ENCODE data around the gene GINS1.

GINS1 gene

DNA sequence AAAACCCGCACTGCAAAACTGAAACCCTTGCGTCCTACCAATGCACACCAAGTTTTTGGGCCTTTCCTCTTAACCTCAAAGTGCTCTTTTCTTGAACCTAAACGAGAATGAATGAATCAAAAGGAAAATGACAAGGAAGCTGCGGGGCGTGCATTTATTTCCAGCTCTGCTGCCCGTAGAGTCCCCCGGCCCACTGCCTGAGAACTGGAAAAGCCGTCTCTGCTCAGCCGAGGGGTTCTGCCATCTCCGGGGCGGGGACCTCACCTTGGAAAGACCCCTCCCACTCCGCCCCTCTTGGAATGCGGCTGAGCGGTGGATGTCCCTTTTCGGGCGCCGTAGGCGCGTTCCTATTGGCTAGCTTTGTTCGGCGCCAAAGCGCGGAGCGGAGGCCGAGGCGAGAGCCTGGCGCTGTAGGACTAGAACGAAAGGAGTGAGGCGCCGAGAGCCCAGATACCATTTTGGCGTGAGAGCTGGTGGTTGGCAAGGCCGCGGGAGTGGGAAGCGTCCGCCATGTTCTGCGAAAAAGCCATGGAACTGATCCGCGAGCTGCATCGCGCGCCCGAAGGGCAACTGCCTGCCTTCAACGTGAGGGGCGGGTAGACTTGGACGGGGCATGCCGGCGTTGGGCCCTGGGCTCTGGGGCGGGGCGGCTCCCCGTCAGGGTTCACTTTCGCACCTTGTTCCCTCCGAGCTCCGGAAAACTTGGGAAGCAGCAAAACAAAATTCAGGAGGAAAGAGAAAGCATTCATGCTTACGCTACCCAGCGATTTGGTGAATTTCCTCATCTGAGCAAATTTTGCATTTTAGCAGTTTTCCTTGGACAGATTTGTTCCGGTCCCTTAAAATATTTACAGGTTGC, at the start of gene GINS1:
Gene GINS1 (plus strand): TSS at position 363 of the 859 bp plus-strand sequence. CDS start 148 bp downstream, at position 511.
- H3K4me3 ChIP-seq (ENCODE audit: low read depth, low read length), result peak within 1 kb of the TSS; percentile 76
- CTCF ChIA-PET, result interaction anchor here (0.8 to 4.5 kb wide), 5 partner anchors 9 to 414 kb away, joined by 3 to 30 read pairs (median 5); partner anchors contain the start of gene PYGB
- TF ChIP-seq, protein P1, sequence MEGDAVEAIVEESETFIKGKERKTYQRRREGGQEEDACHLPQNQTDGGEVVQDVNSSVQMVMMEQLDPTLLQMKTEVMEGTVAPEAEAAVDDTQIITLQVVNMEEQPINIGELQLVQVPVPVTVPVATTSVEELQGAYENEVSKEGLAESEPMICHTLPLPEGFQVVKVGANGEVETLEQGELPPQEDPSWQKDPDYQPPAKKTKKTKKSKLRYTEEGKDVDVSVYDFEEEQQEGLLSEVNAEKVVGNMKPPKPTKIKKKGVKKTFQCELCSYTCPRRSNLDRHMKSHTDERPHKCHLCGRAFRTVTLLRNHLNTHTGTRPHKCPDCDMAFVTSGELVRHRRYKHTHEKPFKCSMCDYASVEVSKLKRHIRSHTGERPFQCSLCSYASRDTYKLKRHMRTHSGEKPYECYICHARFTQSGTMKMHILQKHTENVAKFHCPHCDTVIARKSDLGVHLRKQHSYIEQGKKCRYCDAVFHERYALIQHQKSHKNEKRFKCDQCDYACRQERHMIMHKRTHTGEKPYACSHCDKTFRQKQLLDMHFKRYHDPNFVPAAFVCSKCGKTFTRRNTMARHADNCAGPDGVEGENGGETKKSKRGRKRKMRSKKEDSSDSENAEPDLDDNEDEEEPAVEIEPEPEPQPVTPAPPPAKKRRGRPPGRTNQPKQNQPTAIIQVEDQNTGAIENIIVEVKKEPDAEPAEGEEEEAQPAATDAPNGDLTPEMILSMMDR (IDR thresholded peaks at IDR 0.05; ENCODE audit: insufficient read depth, low read length, missing control alignments), result no peak
- POLR2A ChIA-PET, result interaction anchor here (0.9 kb wide), 1 partner anchor 17 kb away, joined by 3 read pairs; the partner anchor contains the start of gene ABHD12
- DNase-seq (ENCODE audit: low read depth, low spot score), result no peak

DNA sequence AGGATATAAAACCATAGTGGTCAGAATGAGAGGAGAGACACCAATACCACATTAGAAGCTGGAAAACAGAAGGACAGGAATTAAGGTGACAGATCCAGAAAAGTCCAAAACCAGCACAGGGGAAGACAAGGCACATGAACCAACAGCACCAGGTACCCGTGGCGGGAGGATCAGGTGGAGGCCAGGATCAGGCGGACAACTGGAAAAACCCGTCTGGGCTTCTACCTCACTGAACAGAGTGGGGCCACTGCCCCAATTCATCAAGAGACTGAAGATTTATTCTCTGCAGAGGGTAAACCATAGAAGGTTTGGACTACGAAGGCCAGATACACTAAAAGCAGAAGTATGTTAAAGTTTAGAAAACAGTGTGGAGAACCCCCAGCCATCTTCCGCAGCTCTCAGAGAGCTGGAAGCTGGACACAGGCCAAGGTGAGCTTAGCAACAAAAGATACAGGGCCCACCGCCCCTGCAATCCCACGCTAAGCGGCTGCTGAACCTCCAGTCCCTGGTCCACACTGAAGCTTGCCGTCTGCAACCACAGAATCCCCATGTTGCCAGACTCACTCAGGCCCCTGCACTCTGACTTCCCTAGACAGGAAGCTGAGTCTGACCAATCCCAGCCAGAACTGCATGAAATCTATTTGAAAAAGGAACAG, 46.7 kb upstream of the GINS1 start:
- H3K4me3 ChIP-seq (ENCODE audit: low read depth, low read length), result no peak overlapping the region
- ChIA-PET POLR2A (interaction anchor here (1.1 kb wide), 1 partner anchor 113 kb away, joined by 3 read pairs; the partner anchor contains the start of gene PYGB), CTCF (no interaction called here)
- TF ChIP-seq, protein P1 (IDR thresholded peaks at IDR 0.05; ENCODE audit: insufficient read depth, low read length, missing control alignments), result no peak
- peak; percentile 7 for DNase-seq (ENCODE audit: low read depth, low spot score)

DNA sequence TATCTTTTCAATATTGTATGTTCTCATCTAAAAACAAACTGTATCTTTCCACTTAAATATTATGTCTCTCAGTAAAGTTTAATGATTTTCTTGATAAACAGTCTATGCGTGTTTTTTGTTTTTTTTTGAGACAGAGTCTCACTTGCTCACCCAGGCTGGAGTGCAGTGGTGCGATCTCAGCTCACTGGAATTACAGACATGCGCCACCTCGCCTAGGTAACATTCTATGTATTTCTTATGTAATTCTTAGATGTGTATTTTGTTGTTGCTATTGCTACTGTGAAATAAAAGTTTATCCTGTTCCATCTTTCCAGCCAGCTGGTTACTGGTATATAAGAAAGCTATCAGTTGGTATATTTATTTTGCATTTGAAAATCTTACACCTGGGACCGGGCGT, 46.2 kb upstream of the GINS1 start:
- ChIA-PET POLR2A (interaction anchor here (1.1 kb wide), 1 partner anchor 114 kb away, joined by 3 read pairs; the partner anchor contains the start of gene PYGB), CTCF (no interaction called here)
- peak; percentile 10 for DNase-seq (ENCODE audit: low read depth, low spot score)
- H3K4me3 ChIP-seq (ENCODE audit: low read depth, low read length), result no peak overlapping the region
- TF ChIP-seq, protein P1 (IDR thresholded peaks at IDR 0.05; ENCODE audit: insufficient read depth, low read length, missing control alignments), result no peak

DNA sequence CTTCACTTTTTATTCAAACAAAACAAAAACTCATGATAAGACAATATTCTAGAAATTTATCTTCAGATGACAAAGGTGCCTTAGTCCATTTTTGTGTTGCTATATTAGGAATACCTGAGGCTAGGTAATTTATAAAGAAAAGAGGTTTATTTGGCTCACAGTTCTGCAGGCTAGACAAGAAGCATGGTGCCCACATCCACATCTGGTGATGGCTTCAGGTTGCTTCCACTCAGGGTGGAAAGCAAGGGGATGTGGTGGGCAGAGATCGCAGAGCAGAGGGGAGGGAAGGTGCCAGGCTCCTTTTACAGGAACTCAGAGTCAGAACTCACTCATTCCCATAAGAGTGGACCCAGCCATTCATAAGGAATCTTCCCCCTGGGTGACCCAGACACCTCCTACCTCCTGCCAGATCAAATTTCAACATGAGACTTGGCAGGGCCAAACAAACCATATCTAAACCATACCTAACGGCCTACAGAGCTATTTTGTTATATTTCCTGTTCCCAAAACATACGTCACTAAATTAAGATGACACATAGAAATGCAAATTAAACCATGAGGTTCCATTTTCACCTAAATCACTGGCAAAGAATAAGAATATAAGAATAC, 43.2 kb upstream of the GINS1 start:
- POLR2A ChIA-PET, result interaction anchor here (0.7 kb wide), 1 partner anchor 42 kb away, joined by 3 read pairs; no protein-coding TSS in a partner anchor
- DNase-seq (ENCODE audit: low read depth, low spot score), result no peak
- CTCF ChIA-PET, result no interaction called here
- no peak overlapping the region for H3K4me3 ChIP-seq (ENCODE audit: low read depth, low read length)
- TF ChIP-seq, protein P1 (IDR thresholded peaks at IDR 0.05; ENCODE audit: insufficient read depth, low read length, missing control alignments), result no peak

DNA sequence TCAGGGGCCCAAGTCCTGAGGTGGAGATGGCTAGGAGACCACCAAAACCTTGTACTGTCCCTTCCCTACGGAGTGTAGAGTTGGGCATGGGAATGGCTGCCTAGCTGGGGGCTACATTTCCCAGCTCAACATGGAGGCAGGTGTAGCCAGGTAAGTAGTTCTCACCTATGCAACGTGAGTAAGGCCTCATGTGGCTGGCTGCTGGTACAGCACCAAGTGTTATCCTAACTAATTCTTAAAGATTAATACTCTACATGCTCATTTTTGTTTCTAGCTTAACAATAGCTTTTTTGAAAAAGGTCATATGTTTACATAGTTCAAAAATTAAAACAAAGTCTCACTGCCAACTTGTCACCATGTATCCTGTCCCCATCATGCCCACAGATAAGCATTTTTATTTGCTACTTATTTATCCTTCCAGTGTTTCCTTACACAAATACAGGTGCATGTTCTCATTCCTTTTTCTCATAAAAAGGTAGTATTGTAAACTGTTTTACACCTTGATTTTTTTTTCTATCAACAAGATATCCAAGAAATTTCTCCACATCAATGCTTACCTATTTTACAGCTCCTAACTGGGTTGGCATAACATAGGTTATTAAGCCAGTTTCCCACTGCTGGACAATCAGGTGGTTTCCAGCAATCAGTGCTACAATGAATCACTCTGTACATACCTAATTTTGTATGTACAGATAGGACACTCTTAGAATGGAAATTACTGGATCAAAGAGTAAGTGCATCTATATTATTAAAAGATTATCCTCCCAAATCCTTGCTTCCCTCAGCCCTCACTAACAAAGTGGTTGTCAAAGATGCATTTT, 42.4 kb upstream of the GINS1 start:
- TF ChIP-seq, protein P1 (IDR thresholded peaks at IDR 0.05; ENCODE audit: insufficient read depth, low read length, missing control alignments), result no peak
- ChIA-PET POLR2A (interaction anchor here (0.7 kb wide), 1 partner anchor 43 kb away, joined by 3 read pairs; no protein-coding TSS in a partner anchor), CTCF (no interaction called here)
- no peak for DNase-seq (ENCODE audit: low read depth, low spot score)
- H3K4me3 ChIP-seq (ENCODE audit: low read depth, low read length), result no peak overlapping the region

All from AG04449 (cell line).